GM12878 (cell line): Measurements from ENCODE around the gene RAB3IL1. TPM values are rescaled to one million over a fixed set of nuclear protein-coding genes. Genes with fewer than 3 reads are reported as not detected.

Source experiments
- ATAC-seq: fragments of 200-7000 bp; cut with Tn5 transposase; 3 replicates; pipeline ENCODE4 v1.9.1; 2020; ENCODE audit warnings: mild to moderate bottlenecking, moderate library complexity
- BruUV-seq: library from RNA; stranded (reverse); fragments of 400-500 nt; replicated peaks from 2 replicates; lab custom pipeline; 2021; lab: Mats Ljungman, UMichigan
- CTCF ChIA-PET: fragments of 300-600 bp; sonication (Branson Sonifier 250); formaldehyde crosslinking; extraction: SDS; loops from one replicate; lab custom pipeline; 2021; ENCODE audit warnings: inconsistent platforms; lab: Yijun Ruan, JAX
- POLR2A ChIA-PET: fragments of 350-600 bp; formaldehyde crosslinking; extraction: SDS; loops from one replicate; lab custom pipeline; 2021; ENCODE audit warnings: inconsistent platforms; lab: Charles Lee
- RAD21 ChIA-PET: fragments of 300-600 bp; sonication (Branson Sonifier 250); formaldehyde crosslinking; loops from one replicate; lab custom pipeline; 2023; ENCODE audit warnings: antibody characterized with exemption; ENCODE audit not compliant: unreplicated experiment; lab: Charles Lee
- SMC1A ChIA-PET: fragments of 300-600 bp; sonication (Branson Sonifier 250); formaldehyde crosslinking; loops from one replicate; lab custom pipeline; 2023; ENCODE audit not compliant: unreplicated experiment, uncharacterized antibody; lab: Charles Lee
- DNase-seq: peaks from one replicate; pipeline ENCODE4 v3.0.0-alpha.2; 2011; ENCODE audit warnings: low read depth, low spot score
- FAIRE-seq: peaks from 3 replicates; lab custom pipeline; 2011; peaks lifted over from hg19 to GRCh38; lab: Jason Lieb, UNC
- H2AFZ ChIP-seq: 2 replicates; pipeline ENCODE4 v1.6.0; 2011; ENCODE audit warnings: low read depth, low read length, control low read depth; ENCODE audit not compliant: control insufficient read depth
- H3K27ac ChIP-seq: 2 replicates; pipeline ENCODE4 v1.5.1; 2011; ENCODE audit warnings: control low read depth; ENCODE audit not compliant: control insufficient read depth, insufficient read depth
- H3K27me3 ChIP-seq, 2 experiments: replicated peaks in 1 of 2; 2 replicates each; pipeline versions ENCODE4 v1.6.0 to v1.6.1; 2011; ENCODE audit warnings: low read length in 1 of 2; ENCODE audit not compliant: control insufficient read depth in 2 of 2, insufficient read depth in 2 of 2
- H3K36me3 ChIP-seq, 2 experiments: 2 replicates each; pipeline ENCODE4 v1.5.1; 2011; ENCODE audit warnings: low read length in 1 of 2; ENCODE audit not compliant: control insufficient read depth in 2 of 2, insufficient read depth in 2 of 2
- H3K4me1 ChIP-seq: 2 replicates; pipeline ENCODE4 v1.6.1; 2011; ENCODE audit warnings: mild to moderate bottlenecking, low read length, moderate library complexity, mixed read lengths; ENCODE audit not compliant: control insufficient read depth, insufficient read depth
- H3K4me2 ChIP-seq: 2 replicates; pipeline ENCODE4 v1.6.0; 2011; ENCODE audit warnings: control low read depth; ENCODE audit not compliant: control insufficient read depth, insufficient read depth
- H3K4me3 ChIP-seq: fragments of 200-600 bp; sonication (generic); 2 replicates; pipeline ENCODE4 v1.5.1; 2016
- H3K79me2 ChIP-seq: 2 replicates; pipeline ENCODE4 v1.6.0; 2011; ENCODE audit warnings: low read length; ENCODE audit not compliant: control insufficient read depth, insufficient read depth
- H3K9ac ChIP-seq: 2 replicates; pipeline ENCODE4 v1.8.0; 2011; ENCODE audit warnings: low read length, control low read depth, mixed read lengths; ENCODE audit not compliant: control insufficient read depth, insufficient read depth
- H3K9me3 ChIP-seq: replicated peaks from 3 replicates; pipeline ENCODE4 v1.5.1; 2011; ENCODE audit warnings: mild to moderate bottlenecking, low read length; ENCODE audit not compliant: control insufficient read depth, insufficient read depth
- H4K20me1 ChIP-seq: 2 replicates; pipeline ENCODE4 v1.6.0; 2011; ENCODE audit not compliant: control insufficient read depth, insufficient read depth
- CEBPB ChIP-seq, 2 experiments: fragments of 150-350 bp in 1 of 2; IDR thresholded peaks; 2 replicates each; pipeline ENCODE4 v1.6.1; 2012 to 2014; ENCODE audit warnings: low read depth in 2 of 2, low read length in 2 of 2, borderline replicate concordance in 1 of 2, inconsistent platforms in 1 of 2
- FOS ChIP-seq: IDR thresholded peaks from 3 replicates; pipeline ENCODE4 v1.6.1; 2011; ENCODE audit warnings: borderline replicate concordance; ENCODE audit not compliant: insufficient read length; ENCODE audit errors: extremely low read depth
- HCFC1 ChIP-seq: fragments of 150-350 bp; IDR thresholded peaks from 2 replicates; pipeline ENCODE4 v1.6.1; 2014; ENCODE audit warnings: low read length
- HDAC6 ChIP-seq: fragments of 200-600 bp; sonication (generic); IDR thresholded peaks from one replicate; pipeline ENCODE4 v1.8.0; 2017; ENCODE audit warnings: antibody characterized with exemption; ENCODE audit not compliant: unreplicated experiment
- MEF2B ChIP-seq: fragments of 450-650 bp; IDR thresholded peaks from 2 replicates; pipeline ENCODE4 v1.6.1; 2018; ENCODE audit warnings: mild to moderate bottlenecking, moderate library complexity; ENCODE audit not compliant: partially characterized antibody, poor library complexity, severe bottlenecking
- MYB ChIP-seq: fragments of 150-350 bp; IDR thresholded peaks from 2 replicates; pipeline ENCODE4 v1.6.1; 2014; ENCODE audit warnings: mild to moderate bottlenecking, low read depth, low read length, borderline replicate concordance
- RCOR1 ChIP-seq: conservative IDR thresholded peaks from 2 replicates; pipeline ENCODE4 v1.6.1; 2012; ENCODE audit warnings: low read depth, low read length, improper control_type of control experiment
- SMC3 ChIP-seq: IDR thresholded peaks from 2 replicates; pipeline ENCODE4 v1.6.1; 2011; ENCODE audit warnings: low read length, improper control_type of control experiment, borderline replicate concordance
- SP1 ChIP-seq: IDR thresholded peaks from one replicate; pipeline ENCODE4 v1.6.1; 2011; ENCODE audit warnings: low read depth, low read length
- STAT3 ChIP-seq: IDR thresholded peaks from 2 replicates; pipeline ENCODE4 v1.6.1; 2011; ENCODE audit warnings: low read depth, low read length, improper control_type of control experiment
- TCF7 ChIP-seq: IDR thresholded peaks from 2 replicates; pipeline ENCODE4 v1.6.1; 2014; ENCODE audit warnings: antibody characterized with exemption, borderline replicate concordance
- WGBS: methylation state at CpG from one replicate; pipeline ENCODE4 v1.1.6; 2016; ENCODE audit warnings: low lambda C conversion rate; ENCODE audit not compliant: insufficient replicate concordance, insufficient coverage; ENCODE audit errors: missing lambda C conversion rate; 5-methylcytosine and 5-hydroxymethylcytosine counted together
- in situ Hi-C: fragments of 300-500 bp; cut with MboI; formaldehyde crosslinking; loops from 9 replicates; pipeline ENCODE4 v1.14.3; 2018; ENCODE audit warnings: mixed read lengths
- intact Hi-C: fragments of 100-400 bp; cut with micrococcal nuclease; formaldehyde crosslinking; loops from one replicate; pipeline ENCODE4 v1.14.2; 2022; ENCODE audit not compliant: unreplicated experiment
- polyA plus RNA-seq, 11 experiments: library from polyadenylated mRNA; depleted of rRNA in 4 of 11; unstranded in 6 of 11; stranded (reverse) in 5 of 11; fragments of >200 nt; fragmentation: Nextera tagmentation in 4 of 11; fragmentation: Illumina TruSeq in 1 of 11; extraction: Ambion mirVana in 4 of 11; extraction: Trizol in 1 of 11; gene quantifications; 1 replicate in 1 of 11; 2 replicates in 10 of 11; pipeline versions ENCODE4 v1.2.1 to v1.2.3, GENCODE V29; 2011 to 2016; ENCODE audit warnings: inconsistent platforms in 2 of 11, missing spikeins in 2 of 11, low read depth in 1 of 11
- total RNA-seq, 4 experiments: library from RNA; depleted of rRNA in 3 of 4; stranded (reverse); fragments of >200 nt in 3 of 4; fragmentation: Illumina TruSeq in 1 of 4; extraction: Trizol in 1 of 4; gene quantifications; 2 replicates each; pipeline versions ENCODE4 v1.2.1 to v1.2.3, GENCODE V29; 2013 to 2021
- TF ChIP-seq, protein P1 (sequence below): fragments of 450-650 bp; IDR thresholded peaks from 2 replicates; pipeline ENCODE4 v1.6.1; 2014; ENCODE audit warnings: mild to moderate bottlenecking
- TF ChIP-seq, protein P2 (sequence below): IDR thresholded peaks from 2 replicates; pipeline ENCODE4 v1.6.1; 2011; ENCODE audit warnings: borderline replicate concordance, low read depth, mild to moderate bottlenecking, moderate library complexity, mixed read lengths, low read length; ENCODE audit not compliant: insufficient read depth; ENCODE audit errors: extremely low read length
- TF ChIP-seq, protein P3 (sequence below): fragments of 450-650 bp; IDR thresholded peaks from 2 replicates; pipeline ENCODE4 v1.6.1; 2017; ENCODE audit warnings: mild to moderate bottlenecking, low read depth, inconsistent platforms; ENCODE audit not compliant: poor library complexity, severe bottlenecking

RAB3IL1 gene
- total and polyA plus RNA-seq, 10 of the 15 experiments (the other 5 are each of a cell fraction or from before 2014, with no cell fraction given): 0.04 TPM; not detected in 9

DNA sequence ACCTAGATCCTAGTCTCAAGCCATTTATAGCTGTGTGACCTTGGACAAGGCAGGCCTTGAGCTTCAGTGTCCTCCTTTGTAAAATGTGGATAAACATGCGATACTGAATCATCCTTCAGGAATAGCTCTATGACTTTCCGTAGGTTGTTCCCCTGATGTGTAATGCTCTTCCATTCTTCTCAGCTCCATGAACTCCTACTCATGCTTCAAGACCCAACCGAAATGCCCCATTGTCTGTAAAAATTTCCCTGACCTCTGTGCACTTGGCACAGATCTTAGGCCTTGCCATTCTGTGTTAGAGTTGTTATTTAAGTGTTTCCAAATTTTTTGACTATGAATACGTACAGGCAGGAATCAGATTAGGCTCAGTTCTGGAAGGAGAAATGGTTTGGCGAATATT, 29.5 kb upstream of the RAB3IL1 start (continued):
- TF ChIP-seq, protein P1, sequence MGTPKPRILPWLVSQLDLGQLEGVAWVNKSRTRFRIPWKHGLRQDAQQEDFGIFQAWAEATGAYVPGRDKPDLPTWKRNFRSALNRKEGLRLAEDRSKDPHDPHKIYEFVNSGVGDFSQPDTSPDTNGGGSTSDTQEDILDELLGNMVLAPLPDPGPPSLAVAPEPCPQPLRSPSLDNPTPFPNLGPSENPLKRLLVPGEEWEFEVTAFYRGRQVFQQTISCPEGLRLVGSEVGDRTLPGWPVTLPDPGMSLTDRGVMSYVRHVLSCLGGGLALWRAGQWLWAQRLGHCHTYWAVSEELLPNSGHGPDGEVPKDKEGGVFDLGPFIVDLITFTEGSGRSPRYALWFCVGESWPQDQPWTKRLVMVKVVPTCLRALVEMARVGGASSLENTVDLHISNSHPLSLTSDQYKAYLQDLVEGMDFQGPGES: no peak
- TF ChIP-seq, all 136 proteins: peak for 0

DNA sequence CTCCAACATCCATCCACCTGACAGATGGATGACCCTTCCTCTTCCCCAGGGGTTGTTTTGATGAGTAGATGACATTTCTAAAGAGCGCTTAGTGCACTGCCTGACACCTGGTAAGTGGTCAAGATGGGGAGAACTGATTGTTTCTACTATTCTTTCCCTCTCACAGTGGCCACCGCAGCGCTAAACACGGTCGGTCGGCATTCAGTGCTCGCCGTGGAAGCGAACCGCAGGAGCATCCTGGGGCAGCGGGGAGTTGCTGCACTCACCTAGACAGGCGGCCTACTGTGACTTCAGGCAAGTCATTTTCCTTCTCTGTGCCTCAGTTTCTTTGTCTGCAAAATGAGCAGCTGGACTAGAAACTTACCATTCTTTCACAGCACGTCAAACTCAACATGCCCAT, 27.8 kb upstream of the RAB3IL1 start:
- no peak overlapping the region for H2AFZ ChIP-seq
- BruUV-seq: no TSS peak
- intact Hi-C loops: no loop called here
- POLR2A ChIA-PET: no interaction called here
- ATAC-seq (no peak), DNase-seq (no peak), FAIRE-seq (no peak)
- H3K27ac ChIP-seq: no peak overlapping the region
- H3K4me2 ChIP-seq: no peak overlapping the region
- 73% methylated on average over 10 of the region's 13 CpGs for WGBS
- no peaks in the 10 kb centered on the region for H3K79me2 ChIP-seq
- no peaks in the 10 kb centered on the region for H3K9me3 ChIP-seq
- no peak overlapping the region for H3K9ac ChIP-seq
- CTCF ChIA-PET: interaction anchor here (0.7 to 8.2 kb wide), 10 partner anchors 11 to 163 kb away, joined by 3 to 188 read pairs (median 28); partner anchors contain the start of genes FEN1, FTH1 and TMEM258
- SMC1A ChIA-PET: interaction anchor here (1.0 to 5.0 kb wide), 3 partner anchors 47 to 163 kb away, joined by 3 to 50 read pairs (median 40); no protein-coding TSS in a partner anchor
- in situ Hi-C loops: no loop called here
- no peaks in the 10 kb centered on the region for H4K20me1 ChIP-seq
- RAD21 ChIA-PET: interaction anchor here (3.7 to 7.3 kb wide), 3 partner anchors 47 to 149 kb away, joined by 39 to 96 read pairs (median 58); no protein-coding TSS in a partner anchor
- no peaks in the 10 kb centered on the region for H3K4me1 ChIP-seq
- no peaks in the 10 kb centered on the region for H3K36me3 ChIP-seq
- H3K4me3 ChIP-seq: no peak overlapping the region
- H3K27me3 ChIP-seq: no peaks in the 10 kb centered on the region; a peak in 1 of 4 replicates
- TF ChIP-seq MEF2B: no peak
- TF ChIP-seq HCFC1: no peak
- TF ChIP-seq, protein P2, sequence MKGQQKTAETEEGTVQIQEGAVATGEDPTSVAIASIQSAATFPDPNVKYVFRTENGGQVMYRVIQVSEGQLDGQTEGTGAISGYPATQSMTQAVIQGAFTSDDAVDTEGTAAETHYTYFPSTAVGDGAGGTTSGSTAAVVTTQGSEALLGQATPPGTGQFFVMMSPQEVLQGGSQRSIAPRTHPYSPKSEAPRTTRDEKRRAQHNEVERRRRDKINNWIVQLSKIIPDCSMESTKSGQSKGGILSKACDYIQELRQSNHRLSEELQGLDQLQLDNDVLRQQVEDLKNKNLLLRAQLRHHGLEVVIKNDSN: no peak
- TF ChIP-seq, protein P3, sequence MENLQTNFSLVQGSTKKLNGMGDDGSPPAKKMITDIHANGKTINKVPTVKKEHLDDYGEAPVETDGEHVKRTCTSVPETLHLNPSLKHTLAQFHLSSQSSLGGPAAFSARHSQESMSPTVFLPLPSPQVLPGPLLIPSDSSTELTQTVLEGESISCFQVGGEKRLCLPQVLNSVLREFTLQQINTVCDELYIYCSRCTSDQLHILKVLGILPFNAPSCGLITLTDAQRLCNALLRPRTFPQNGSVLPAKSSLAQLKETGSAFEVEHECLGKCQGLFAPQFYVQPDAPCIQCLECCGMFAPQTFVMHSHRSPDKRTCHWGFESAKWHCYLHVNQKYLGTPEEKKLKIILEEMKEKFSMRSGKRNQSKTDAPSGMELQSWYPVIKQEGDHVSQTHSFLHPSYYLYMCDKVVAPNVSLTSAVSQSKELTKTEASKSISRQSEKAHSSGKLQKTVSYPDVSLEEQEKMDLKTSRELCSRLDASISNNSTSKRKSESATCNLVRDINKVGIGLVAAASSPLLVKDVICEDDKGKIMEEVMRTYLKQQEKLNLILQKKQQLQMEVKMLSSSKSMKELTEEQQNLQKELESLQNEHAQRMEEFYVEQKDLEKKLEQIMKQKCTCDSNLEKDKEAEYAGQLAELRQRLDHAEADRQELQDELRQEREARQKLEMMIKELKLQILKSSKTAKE: no peak
- TF ChIP-seq TCF7: no peak
- TF ChIP-seq FOS: no peak
- no peak for TF ChIP-seq RCOR1
- no peak for TF ChIP-seq MYB
- no peak for TF ChIP-seq SMC3
- TF ChIP-seq, protein P1: no peak
- TF ChIP-seq CEBPB (IDR thresholded peaks at IDR 0.05; ENCODE audit: borderline replicate concordance in 1 of 2, low read depth in 2 of 2, low read length in 2 of 2): no peak
- no peak for TF ChIP-seq STAT3
- no peak for TF ChIP-seq SP1
- TF ChIP-seq HDAC6: no peak
